ENCODE measurements around the gene PI4K2A.
"Not testable (repeated sequence)": the region's sequence is repeated elsewhere in the genome, so short reads cannot be mapped to it uniquely, and the experiment has no call there.

Gene PI4K2A

DNA sequence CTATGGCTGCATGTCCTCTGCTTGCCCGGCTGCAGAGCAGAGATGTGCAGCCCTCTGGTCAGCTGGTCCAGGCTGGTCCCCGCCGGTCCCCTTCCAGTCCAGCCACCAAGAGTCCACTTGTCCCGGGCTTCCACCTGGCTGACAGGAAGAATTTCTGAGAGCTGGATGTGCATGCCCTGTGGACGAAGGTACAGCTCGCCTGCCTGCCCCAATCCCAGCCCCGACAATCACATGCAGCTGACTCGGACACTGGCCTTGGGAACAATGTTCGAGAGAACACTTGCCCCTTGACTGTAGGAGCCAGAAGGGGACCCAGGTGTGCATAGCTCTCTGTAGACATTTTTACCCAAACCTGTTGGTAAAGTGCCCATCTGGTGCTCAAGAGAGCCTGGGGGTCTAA, 34.8 kb downstream of the PI4K2A start:
- no peak for DNase-seq

DNA sequence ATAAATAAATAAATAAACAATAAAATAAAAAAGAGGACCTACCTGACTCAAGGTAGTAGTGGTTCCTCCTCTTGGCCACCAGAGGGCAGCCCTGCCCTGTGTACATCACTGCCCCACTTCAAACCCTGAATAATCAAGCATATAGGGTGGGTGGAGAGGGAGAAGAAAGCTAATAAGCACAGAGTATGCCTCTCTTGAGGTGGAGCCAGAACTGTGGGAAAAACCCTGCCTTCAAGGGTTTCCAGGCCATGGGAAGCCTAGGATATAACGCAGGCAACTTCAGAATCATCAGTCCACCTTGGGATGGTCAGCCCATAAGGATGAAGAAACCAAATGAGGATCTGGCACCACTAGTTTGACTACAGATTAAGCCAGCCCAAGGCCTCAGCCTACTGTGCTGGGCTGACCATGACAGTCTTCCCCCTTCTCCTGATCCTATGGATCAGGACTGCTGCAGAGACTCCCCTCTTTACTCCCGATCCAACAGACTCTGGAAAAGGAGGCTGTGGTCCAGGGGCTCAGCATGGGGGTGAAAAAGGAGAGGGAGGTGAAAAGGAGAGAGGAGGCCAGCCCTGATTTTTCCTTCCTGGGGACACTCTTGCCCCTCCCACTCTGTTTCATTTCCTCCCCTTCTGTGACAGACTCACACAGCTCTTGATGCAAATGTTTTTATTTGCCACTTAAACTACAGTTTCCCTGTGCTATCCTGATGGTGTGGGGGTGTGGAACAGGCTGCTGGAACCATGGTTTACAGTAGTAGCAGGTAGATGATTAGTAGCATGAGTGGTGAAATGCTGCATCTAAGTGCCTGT, 36.5 kb downstream of the PI4K2A start:
- peak; percentile 38 for DNase-seq

DNA sequence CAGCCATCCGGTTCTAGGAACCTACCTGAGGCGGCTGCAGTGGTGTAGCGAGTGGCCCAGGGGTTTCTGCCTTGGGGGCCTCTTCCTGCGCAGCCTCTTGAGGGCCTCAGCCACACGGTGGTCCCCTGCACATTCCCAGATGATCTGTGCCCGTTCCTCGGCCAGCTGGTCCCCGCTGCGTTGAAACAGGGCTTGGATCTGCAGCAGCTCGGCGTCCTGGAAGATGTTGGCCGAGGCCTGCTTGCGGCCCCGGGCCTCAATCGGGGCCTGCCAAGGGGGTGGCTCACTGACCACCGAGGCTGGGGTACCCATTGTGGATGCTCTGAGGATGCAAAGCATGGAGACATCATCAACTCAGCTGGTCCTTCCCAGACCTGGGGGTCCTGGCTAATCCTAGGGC, 39.1 kb downstream of the PI4K2A start:
- DNase-seq, result no peak

DNA sequence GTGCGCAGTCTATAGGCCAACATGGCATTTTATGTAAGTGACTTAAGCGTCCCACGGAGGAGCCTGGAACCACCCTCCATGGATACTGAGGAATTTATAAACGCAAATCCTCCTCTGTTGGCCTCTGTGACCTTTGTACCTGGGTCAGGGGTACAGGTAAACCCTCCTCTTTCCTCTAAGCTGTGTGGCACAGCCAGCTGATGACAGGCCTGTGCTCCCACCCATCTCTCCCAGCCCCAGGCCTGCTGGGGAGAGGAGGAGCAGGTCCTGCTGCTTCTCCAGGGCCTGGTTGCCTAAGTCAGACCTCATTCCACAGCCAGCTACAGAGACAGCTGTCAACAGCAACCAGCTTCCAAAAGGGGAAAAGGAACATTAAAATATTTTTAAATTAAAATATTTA, 41.6 kb downstream of the PI4K2A start:
- no peak for DNase-seq

DNA sequence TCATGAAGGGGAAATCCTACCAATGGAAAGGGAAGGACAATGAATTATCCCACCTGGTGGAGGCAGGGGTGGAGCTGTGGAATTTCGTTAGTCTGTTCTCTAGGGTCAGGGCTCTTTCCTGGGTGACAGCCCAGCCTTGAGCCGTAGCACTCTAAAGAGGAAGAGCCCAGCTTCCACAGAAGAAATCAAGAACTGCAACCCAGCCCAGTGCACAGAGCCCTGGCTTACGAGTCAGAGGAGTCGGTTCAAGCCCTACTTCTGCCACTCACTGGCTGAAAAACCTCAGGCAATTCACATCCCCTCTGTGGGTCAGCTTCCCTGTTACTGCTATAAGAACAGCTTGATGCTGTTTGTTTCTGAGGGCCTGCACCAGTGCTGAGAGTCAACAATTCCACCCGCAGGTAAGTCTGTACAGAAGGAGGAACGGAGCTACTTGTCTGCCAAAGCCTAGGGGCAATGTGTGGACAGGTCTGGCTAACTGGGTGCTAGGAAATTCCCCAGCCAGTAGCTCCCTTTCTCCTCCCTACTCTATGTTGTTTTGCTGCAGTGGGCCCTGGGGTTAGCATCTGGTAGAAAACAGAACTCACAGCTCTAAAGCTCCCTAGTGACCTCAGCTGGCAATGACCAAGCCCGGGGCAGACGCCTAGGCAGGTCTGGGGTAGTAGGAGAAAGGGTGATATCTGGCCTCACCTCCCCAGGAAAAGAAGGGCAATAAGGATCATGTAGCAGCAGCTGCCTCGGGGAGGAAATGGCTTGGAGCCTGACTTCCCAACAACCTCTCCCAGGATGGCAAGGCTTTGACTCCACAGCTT, 43.3 kb downstream of the PI4K2A start:
- no peak for DNase-seq

DNA sequence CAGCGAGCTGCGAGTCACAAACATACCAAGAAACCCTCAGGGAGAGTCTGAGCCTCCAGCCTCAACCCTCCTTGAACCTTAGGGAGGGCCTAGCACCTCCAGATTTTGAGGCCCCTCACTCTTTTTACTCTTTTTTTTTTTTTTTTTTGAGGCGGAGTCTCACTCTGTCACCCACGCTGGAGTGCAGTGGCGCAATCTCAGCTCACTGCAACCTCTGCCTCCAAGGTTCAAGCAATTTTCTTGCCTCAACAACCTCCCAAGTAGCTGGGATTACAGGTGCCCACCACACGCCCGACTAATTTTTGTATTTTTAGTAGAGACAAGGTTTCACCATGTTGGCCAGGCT, 43.9 kb downstream of the PI4K2A start:
- DNase-seq, result not testable (repeated sequence)

DNA sequence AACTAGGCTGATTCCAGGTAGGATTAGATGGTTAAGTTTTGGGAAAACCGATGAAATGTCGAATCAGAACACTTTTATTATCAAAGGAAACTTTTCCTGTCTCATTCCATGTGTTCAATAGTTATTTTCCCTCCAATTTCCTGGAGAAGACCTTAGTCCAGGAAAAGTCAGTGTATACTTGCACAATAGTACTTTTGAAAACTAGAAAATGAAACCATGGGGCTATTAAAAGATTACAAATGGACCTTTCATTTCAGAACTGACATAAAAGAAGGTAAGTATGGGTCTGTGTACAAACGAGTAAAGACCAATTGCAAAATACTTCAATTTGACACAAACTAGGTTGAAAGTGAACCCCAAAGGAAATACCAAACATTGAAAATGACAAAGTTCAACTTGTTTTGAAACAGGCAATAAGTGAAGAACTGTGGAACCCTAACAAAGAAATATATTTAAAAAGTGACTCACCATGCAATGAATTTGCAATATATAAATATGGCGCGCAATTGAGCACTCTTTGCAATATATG, 44.5 kb downstream of the PI4K2A start:
- no peak for DNase-seq

DNA sequence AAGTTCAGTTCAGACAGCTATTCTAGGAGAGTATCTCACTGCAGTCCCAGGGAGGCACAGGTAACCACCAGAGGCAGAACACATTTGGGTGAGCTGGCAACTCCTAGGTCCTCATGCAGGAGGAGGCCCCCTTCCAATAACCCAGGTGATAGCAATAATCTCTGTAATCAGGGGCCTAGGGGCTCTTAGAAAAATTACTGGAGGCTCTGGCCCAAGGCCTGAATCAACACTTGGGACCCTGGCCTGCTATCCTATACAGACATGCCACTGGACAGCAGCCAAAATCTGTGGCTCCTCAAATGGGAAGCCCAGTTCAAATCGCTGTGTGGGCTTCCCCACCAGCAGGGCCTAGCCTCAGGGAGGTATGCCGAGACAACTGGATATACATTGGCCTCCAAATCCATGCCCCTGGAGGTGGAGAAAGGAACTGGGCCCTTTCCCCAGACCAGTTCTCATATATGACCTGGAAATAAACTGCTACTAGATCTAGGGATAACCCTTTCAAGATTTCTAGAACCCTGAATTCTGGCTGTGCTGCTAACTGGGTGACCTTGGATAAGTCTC, 45.0 kb downstream of the PI4K2A start:
- no peak for DNase-seq

DNA sequence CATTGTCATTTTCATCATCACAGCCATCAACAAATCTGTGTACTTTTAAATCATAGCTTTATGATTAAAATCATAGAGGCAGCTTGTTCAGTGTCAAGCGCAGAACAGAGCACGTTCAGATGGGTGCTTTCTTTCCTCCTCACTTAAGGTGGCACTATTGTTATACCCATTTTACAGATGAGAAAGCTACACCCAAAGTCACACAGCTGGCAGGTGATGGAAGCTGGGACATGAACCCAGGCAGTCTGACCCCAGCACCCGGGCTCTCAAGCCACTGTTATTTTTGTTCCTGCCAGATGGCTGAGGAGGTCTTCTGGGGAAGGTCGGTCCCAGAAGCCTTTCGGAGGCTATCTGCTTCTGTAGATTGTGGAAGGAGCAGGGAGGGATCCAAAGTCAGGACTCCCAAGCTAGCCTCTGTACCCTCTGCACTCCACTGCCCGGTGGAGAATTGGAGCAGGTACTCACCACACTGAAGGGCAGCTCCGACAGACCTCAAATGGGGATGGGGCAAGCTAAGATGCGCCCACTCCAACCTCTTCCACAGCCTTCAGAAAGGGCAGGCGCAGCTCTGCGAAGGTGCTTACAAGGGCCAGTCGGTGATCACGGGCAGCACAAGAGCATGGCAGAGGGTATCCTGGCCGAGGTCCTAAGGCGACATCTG, 46.0 kb downstream of the PI4K2A start:
- DNase-seq, result no peak

DNA sequence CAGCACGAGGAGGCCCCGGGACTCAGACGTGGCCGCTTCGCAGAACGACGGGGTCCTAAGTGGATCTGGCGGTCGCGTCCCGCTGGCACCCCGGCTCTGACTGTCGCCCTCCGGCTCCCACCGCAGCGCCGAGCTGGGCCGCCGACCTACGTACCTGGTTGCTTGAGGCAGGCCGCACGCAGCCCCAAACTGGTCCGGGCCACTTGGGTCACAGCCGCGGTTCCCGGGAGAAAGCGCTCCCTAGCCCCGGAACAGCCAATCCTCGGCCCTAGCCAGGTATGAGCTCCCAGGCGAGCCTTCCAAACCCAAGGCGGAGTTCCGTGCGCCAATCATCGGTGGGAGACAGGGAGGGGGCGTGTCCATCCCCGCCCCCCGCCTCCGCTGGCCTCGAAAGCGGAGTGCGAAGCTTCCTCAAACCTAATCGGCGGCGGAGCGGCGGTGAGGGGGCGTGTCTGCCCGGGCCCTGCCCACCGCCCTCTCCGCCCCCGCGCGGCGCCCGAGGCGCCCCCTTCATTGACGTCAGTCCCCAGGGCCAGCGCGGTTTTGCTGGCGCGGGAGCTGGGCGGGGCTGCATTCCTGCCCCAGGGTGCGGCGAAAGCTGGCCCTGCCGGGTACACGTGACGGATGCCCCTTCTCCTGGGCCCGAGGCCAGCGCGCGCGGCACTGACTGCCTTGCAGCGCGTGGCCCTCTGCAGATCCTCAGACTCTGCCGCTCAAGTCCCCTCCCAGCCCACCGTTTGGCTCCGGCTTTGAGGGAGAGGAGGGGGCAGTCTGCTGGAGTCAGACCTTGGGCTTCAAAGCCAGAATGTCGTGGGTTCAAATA, 46.7 kb downstream of the PI4K2A start, which contains the start of gene AVPI1:
Gene AVPI1 (minus strand): TSS at position 280 of the 823 bp plus-strand sequence. CDS start 7,336 bp downstream, outside the sequence.
- peak; percentile 95 for DNase-seq

DNA sequence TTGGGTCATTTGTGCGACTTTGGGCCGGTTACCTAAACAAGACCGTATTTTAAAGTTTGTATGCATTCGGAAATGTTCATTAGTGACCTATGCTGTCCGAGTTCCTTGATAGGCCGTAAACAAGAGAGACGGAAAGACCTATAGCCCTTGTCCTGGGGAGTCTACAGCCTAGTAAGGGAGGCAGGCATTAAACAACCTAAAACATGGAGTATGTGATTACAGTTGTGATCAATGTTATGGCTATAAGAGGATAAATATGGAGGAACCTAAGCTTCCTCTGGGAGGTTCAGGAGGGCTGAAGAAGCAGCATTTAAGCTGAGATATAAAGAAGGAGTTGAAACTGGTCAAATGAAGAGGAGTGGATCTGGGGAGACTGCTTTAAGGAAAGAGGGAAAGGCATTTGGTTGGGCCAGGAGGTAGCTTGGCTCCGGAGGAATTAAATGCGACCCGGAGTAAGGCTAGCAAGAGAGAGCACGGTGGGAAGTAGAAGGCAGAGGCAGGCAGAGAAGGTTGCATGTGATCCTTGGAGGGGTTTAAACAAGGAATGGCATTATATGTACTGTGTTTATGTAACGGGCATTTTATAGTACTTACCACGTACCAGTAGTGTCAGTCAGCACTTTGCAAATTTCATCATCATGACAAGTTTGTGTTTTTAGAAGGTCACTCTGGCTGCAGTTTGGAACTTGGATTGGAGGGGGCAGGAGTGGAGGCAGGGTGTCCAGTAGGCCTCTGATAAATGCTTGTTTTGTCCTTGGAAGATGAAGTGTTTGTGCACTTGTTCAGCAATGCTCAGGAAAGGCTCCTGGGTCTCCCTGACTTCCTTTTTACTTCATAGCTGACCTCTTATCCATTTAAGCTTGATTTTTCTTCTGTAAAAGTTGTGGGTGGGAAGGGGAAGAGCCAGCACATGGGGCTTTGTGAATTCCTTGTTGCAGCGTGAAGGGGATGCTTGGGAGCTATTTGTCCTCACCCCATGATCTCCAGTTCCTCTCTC, 47.6 kb downstream of the PI4K2A start:
- no peak for DNase-seq

DNA sequence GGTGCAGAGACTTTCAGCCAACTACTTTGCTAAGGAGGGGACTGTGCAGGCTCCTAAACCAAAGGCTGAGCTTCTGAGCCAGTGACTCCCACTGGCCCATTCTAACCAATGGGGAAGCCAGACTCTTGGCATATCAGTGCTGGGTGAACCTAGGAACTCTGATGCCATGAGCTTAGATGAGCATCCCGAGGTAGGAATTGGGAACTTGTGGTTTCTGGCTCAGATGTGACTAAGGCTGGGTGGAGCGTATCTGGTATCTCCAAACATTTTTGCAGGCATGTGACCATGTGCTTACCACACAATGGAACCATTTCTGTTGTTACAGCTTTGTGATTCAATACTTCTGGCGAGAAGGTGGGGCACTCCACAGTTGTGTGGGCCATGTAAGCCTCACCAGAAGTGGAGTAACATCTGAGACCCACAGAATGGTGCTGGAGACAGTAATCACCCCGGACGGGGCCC, 49.1 kb downstream of the PI4K2A start:
- no peak for DNase-seq

DNA sequence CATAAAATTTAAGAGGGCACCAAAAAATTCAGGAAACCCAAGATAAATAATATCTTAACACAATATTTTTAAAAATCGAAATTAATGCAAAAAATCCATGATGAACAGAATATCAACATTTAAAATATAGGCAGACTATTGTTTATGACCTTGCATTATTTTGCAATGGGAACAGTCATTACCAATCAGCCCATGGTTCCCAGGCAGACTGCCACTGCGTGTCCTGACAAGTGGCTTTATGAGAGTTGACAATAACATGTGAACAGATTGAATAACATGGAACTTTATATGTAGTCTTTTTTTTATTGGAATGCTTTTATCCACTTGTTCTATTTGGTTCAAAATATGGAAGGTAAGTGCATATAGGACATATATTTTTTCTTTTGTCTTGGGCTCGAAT, 49.7 kb downstream of the PI4K2A start:
- DNase-seq, result no peak

DNA sequence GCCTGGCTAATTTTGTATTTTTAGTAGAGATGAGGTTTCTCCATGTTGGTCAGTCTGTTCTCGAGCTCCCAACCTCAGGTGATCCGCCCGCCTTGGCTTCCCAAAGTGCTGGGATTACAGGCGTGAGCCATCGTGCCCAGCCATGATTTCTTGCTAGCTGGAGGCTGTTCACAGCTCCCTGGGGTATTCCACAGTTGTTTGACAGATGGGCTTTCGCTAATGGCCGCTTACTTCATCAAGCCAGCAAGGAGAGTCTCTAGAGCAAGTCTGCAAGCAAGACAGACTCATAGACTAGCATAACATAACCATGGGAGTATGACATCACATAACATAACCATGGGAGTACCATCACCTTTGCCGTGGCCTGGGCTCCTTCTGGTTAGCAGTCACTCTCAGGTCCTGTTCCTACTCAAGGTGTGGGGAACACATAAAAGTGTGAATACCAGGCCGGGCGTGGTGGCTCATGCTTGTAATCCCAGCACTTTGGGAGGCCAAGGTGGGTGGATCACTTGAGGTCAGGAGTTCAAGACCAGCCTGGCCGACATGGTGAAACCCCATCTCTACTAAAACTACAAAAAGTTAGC, 57.7 kb downstream of the PI4K2A start:
- DNase-seq, result not testable (repeated sequence)

DNA sequence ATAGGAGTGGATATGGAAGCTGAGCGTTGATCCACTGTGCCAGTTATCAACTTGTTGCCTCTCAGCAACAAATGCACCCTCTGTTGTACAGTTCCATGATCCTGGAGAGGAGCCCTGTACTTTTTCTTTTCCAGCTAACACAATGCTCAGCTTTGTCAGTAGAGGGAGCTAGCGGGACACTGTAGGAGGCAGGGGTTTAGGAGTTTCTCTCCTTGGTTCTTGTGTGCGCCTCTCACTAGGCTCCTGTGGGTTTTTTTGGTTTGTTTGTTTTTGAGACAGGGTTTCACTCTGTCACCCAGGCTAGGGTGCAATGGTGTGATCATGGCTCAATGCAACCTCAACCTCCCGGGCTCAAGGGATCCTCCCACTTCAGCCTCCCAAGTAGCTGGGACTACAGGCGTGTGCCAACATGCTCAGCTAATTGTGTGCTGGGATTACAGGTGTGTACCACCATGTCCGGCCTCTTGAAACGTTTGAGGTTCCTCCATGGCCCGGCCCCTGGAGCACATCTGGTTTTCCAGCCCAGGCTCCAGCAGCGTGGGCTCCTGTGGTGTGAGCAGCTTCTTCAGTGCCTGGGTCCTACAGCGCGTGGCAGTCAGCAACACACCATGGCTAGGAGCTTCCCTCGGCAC, 61.1 kb downstream of the PI4K2A start:
- no peak for DNase-seq

DNA sequence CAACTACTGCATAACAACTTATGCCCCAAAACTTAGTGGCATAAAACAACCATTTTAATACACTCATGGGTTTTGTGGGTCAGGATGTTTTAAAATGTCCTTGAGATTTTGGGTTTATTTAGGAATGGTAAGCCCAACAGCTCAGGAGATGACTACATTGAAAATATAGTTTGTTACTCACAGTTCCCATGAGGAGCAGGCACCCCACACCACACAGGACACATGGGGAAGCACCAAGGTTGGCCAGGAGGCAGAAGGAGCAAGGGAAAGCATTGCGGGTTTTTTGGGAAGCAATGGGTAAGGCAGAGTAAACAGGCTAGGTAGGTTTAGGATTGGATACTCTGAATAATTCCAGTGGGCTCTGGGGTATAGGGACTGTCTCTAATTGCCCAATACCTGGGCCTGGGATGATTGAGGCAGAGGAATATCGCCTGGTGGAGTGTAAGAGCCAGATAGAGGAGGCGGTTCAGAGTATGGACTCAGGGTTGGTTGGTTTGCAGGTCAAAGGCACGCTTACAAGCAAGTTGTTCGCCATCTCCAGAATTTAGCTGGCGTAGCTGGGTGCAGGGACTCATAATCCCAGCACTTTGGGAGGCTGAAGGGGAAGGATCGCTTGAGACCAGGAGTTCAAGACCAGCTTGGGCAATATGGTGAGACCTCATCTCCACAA, 63.1 kb downstream of the PI4K2A start:
- no peak for DNase-seq

DNA sequence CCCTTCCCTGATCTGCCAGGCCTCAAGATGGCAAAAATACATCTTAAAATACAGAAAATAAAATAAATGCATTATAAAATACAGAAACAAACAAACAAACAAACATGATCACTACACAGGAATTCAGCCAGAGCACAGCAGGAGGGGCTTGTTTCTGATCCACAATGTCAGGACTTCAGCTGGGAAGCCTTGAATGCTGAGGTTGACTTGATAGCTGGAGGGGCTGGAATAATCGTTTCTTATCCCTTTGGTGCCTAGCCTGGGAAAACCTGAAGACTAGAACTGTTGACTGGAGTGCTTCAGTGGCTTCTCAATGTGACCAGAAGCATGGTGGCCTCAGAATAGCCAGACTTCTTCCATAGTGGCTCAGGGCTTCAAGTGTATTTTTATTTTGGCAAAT, 63.9 kb downstream of the PI4K2A start:
- no peak for DNase-seq

DNA sequence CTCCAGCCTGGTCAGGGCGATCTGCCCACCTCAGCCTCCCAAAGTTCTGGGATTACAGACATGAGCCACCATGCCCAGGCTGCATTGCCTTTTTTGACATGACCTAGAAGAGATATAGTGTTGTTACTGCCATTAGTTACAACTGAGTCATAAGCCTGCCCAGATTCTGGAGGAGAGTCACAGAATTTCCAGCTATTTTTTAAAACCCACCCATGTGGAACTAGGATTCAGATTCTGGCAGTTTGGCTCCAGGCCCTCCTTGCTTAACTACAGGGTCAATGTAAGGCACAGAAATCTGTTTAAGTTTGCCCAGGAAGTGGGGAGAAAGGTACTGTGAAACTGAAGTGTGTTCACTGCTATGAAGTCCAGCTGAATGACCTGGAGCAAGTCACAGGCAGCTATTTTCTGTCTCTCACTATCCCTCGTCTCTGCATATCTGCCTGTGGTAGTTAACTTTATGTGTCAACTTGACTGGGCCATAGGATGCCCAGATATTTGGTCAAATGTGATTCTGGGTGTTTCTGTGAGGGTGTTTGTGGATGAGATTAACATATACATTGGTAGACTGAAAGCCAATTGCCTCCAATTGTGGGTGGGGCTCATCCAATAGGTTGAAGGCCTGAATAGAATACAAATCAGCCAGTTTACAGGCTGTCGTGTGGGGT, 64.7 kb downstream of the PI4K2A start:
- no peak for DNase-seq
